K562 (cell line): Measurements from ENCODE around the gene ATP5PD. TPM values are rescaled to one million over a fixed set of nuclear protein-coding genes. Genes with fewer than 3 reads are reported as not detected.
"Not testable (repeated sequence)": the region's sequence is repeated elsewhere in the genome, so short reads cannot be mapped to it uniquely, and the experiment has no call there.

Experiments
- CBX3 ChIP-seq, 2 experiments: IDR thresholded peaks; 1 replicate in 1 of 2; 2 replicates in 1 of 2; pipeline ENCODE4 v1.6.1; 2012; ENCODE audit warnings: inconsistent platforms in 2 of 2, low read length in 2 of 2, borderline replicate concordance in 1 of 2, control low read depth in 1 of 2
- EP400 ChIP-seq: fragments of 450-650 bp; IDR thresholded peaks from 2 replicates; pipeline ENCODE4 v1.6.1; 2017; ENCODE audit warnings: antibody characterized with exemption, mild to moderate bottlenecking, moderate library complexity
- FOXK2 ChIP-seq, 2 experiments: fragments of 450-650 bp; IDR thresholded peaks in 1 of 2; conservative IDR thresholded peaks in 1 of 2; 2 replicates each; pipeline ENCODE4 v1.6.1; 2016; ENCODE audit warnings: low read depth in 2 of 2, mild to moderate bottlenecking in 1 of 2
- KAT7 ChIP-seq: sonication (generic); formaldehyde crosslinking; IDR thresholded peaks from 2 replicates; pipeline ENCODE4 v1.8.0; 2022; ENCODE audit warnings: missing genetic modification reagents, mild to moderate bottlenecking, borderline replicate concordance
- KLF16 ChIP-seq: IDR thresholded peaks from 2 replicates; pipeline ENCODE4 v1.6.1; 2016; ENCODE audit warnings: antibody characterized with exemption
- MAFG ChIP-seq: fragments of 450-650 bp; conservative IDR thresholded peaks from 2 replicates; pipeline ENCODE4 v1.6.1; 2016; ENCODE audit warnings: missing genetic modification characterization, missing compliant biosample characterization
- MTA2 ChIP-seq: fragments of 450-650 bp; IDR thresholded peaks from 2 replicates; pipeline ENCODE4 v1.6.1; 2016; ENCODE audit warnings: low read depth
- NFE2 ChIP-seq: IDR thresholded peaks from 2 replicates; pipeline ENCODE4 v1.6.1; 2014; ENCODE audit warnings: antibody characterized with exemption, low read depth
- NRF1 ChIP-seq, 2 experiments: fragments of 450-650 bp; IDR thresholded peaks in 1 of 2; conservative IDR thresholded peaks in 1 of 2; 2 replicates each; pipeline ENCODE4 v1.6.1; 2014; ENCODE audit warnings: mild to moderate bottlenecking in 2 of 2
- PHF20 ChIP-seq: fragments of 450-650 bp; IDR thresholded peaks from 2 replicates; pipeline ENCODE4 v1.6.1; 2018; ENCODE audit not compliant: partially characterized antibody
- PML ChIP-seq: IDR thresholded peaks from 2 replicates; pipeline ENCODE4 v1.6.1; 2012; ENCODE audit warnings: low read length, inconsistent platforms
- RBFOX2 ChIP-seq: fragments of 200-400 bp; formaldehyde crosslinking; IDR thresholded peaks from 2 replicates; pipeline ENCODE4 v1.6.1; 2017; ENCODE audit warnings: low read depth, mild to moderate bottlenecking, low read length, moderate library complexity
- SOX6 ChIP-seq: fragments of 450-650 bp; IDR thresholded peaks from 2 replicates; pipeline ENCODE4 v1.6.1; 2014; ENCODE audit warnings: mild to moderate bottlenecking
- TRIM24 ChIP-seq, 2 experiments: fragments of 450-650 bp; IDR thresholded peaks; 2 replicates each; pipeline ENCODE4 v1.6.1; 2016
- ZNF584 ChIP-seq: fragments of 200-800 bp; sonication (Bioruptor generic); IDR thresholded peaks from 2 replicates; pipeline ENCODE4 v1.6.1; 2016; ENCODE audit warnings: low read depth, mild to moderate bottlenecking, missing genetic modification characterization, missing compliant biosample characterization
- polyA plus RNA-seq, 8 experiments: library from polyadenylated mRNA; depleted of rRNA in 4 of 8; stranded (reverse) in 5 of 8; unstranded in 3 of 8; fragments of >200 nt; fragmentation: Nextera tagmentation in 2 of 8; fragmentation: Illumina TruSeq in 1 of 8; extraction: Ambion mirVana in 2 of 8; extraction: Trizol in 1 of 8; gene quantifications; 2 replicates each; pipeline versions ENCODE4 v1.2.1 to v1.2.3, GENCODE V29; 2011 to 2014; ENCODE audit warnings: inconsistent platforms in 1 of 8, missing spikeins in 1 of 8
- total RNA-seq, 7 experiments: library from RNA; depleted of rRNA in 6 of 7; stranded (reverse); fragments of >200 nt in 6 of 7; fragmentation: Illumina TruSeq in 2 of 7; extraction: Trizol in 2 of 7; gene quantifications; 2 replicates each; pipeline versions ENCODE4 v1.2.1 to v1.2.3, GENCODE V29; 2011 to 2021; ENCODE audit warnings: low replicate concordance in 1 of 7
- TF ChIP-seq, protein P1 (sequence below), 2 experiments: IDR thresholded peaks in 1 of 2; conservative IDR thresholded peaks in 1 of 2; 2 replicates each; pipeline ENCODE4 v1.6.1; 2016; ENCODE audit warnings: low read depth in 2 of 2, mild to moderate bottlenecking in 1 of 2, missing compliant biosample characterization in 1 of 2, missing genetic modification characterization in 1 of 2, moderate library complexity in 1 of 2
- TF ChIP-seq, protein P2 (sequence below): fragments of 200-800 bp; sonication (Bioruptor generic); IDR thresholded peaks from 2 replicates; pipeline ENCODE4 v1.6.1; 2017; ENCODE audit warnings: missing genetic modification characterization, missing compliant biosample characterization
- TF ChIP-seq, protein P3 (sequence below): fragments of 250-450 bp; sonication (Bioruptor Pico); IDR thresholded peaks from 2 replicates; pipeline ENCODE4 v1.8.0; 2021; ENCODE audit warnings: moderate library complexity, mild to moderate bottlenecking, inconsistent platforms
- TF ChIP-seq, protein P4 (sequence below), 2 experiments: fragments of 450-650 bp in 1 of 2; sonication (generic) in 1 of 2; formaldehyde crosslinking in 1 of 2; IDR thresholded peaks in 1 of 2; conservative IDR thresholded peaks in 1 of 2; 2 replicates each; pipeline versions ENCODE4 v1.6.1 to v1.8.1; 2016 to 2023; ENCODE audit warnings: mild to moderate bottlenecking in 2 of 2, moderate library complexity in 2 of 2, inconsistent platforms in 1 of 2, missing genetic modification reagents in 1 of 2
- TF ChIP-seq, protein P5 (sequence below): fragments of 250-450 bp; sonication (Bioruptor Pico); IDR thresholded peaks from 2 replicates; pipeline ENCODE4 v1.8.0; 2022; ENCODE audit warnings: moderate library complexity, mild to moderate bottlenecking, inconsistent platforms

Gene ATP5PD
- total and polyA plus RNA-seq, 9 of the 15 experiments (the other 6 are each of a cell fraction or from before 2014, with no cell fraction given), result 271 to 828 (median 432) TPM

DNA sequence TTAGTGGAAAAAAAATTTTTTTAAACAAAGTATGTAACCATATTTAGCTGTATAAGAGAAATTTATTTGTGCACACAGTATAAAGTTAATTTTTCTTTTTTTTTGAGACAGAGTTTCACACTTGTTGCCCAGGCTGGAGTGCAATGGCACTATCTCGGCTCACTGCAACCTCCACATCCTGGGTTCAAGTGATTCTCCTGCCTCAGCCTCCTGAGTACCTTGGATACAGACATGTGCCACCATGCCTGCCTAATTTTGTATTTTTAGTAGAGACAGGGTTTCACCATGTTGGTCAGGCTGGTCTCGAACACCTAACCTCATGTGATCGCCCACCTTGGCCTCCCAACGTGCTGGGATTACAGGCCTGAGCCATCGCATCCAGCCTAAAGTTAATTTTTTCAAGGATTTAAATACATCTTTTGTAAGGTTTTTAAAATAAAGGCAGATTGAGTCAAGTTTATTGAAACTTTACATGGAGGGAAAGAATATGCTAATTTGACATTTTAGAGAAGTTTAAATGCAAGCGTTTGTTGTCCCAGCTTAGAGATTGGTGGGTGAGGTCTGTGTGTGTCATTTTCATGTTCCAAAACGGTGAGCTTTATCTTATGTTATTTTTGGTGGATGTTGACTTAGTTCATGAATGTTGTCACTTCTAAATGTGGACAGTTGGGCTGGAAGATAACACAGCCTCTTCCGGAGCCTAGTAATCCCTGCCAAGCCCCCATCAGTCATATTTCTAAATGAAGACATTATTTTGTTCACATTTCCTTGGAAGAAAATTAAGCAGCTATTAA lies 24.9 kb upstream of the ATP5PD start (continued):
- TF ChIP-seq, protein P1, sequence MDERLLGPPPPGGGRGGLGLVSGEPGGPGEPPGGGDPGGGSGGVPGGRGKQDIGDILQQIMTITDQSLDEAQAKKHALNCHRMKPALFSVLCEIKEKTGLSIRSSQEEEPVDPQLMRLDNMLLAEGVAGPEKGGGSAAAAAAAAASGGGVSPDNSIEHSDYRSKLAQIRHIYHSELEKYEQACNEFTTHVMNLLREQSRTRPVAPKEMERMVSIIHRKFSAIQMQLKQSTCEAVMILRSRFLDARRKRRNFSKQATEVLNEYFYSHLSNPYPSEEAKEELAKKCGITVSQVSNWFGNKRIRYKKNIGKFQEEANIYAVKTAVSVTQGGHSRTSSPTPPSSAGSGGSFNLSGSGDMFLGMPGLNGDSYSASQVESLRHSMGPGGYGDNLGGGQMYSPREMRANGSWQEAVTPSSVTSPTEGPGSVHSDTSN (CRISPR knock-in tag; IDR thresholded peaks at IDR 0.05; ENCODE audit: low read depth), result not testable (repeated sequence)
- TF ChIP-seq, protein P1 (tag; conservative IDR thresholded peaks at IDR 0.05; ENCODE audit: low read depth), result peak; percentile 88
- TF ChIP-seq KAT7 (CRISPR knock-in tag) (0 out of 2 replicates have a peak, but pooled peaks have one; percentile 71), PML (peak; percentile 74), FOXK2 (conservative IDR thresholded peaks at IDR 0.05 in 1 of 2, IDR thresholded peaks at IDR 0.05 in 1 of 2; ENCODE audit: low read depth in 2 of 2) (peak; percentile 70 to 87; a peak in 3 of 4 replicates), NFE2 (0 out of 2 replicates have a peak, but pooled peaks have one; percentile 11), NRF1 (conservative IDR thresholded peaks at IDR 0.05 in 1 of 2, IDR thresholded peaks at IDR 0.05 in 1 of 2) (0 out of 4 replicates have a peak, but pooled peaks of 1 of the 2 experiments have one; percentile 19), RBFOX2 (peak; percentile 41; the same call in 1 of the 2 replicates), MTA2 (peak; percentile 73), SOX6 (peak; percentile 80), TRIM24 (IDR thresholded peaks at IDR 0.05) (peak in 1 of 2 experiments; percentile 83; a peak in 2 of 4 replicates), EP400 (peak; percentile 40; the same call in 1 of the 2 replicates), CBX3 (IDR thresholded peaks at IDR 0.05; ENCODE audit: borderline replicate concordance in 1 of 2, low read length in 2 of 2) (peak in 1 of 2 experiments; percentile 35; a peak in 1 of 3 replicates), ZNF584 (0 out of 2 replicates have a peak, but pooled peaks have one; percentile 40), PHF20 (peak; percentile 27), MAFG (tag) (peak; percentile 82), KLF16 (peak; percentile 55; the same call in 1 of the 2 replicates)
- TF ChIP-seq, protein P2, sequence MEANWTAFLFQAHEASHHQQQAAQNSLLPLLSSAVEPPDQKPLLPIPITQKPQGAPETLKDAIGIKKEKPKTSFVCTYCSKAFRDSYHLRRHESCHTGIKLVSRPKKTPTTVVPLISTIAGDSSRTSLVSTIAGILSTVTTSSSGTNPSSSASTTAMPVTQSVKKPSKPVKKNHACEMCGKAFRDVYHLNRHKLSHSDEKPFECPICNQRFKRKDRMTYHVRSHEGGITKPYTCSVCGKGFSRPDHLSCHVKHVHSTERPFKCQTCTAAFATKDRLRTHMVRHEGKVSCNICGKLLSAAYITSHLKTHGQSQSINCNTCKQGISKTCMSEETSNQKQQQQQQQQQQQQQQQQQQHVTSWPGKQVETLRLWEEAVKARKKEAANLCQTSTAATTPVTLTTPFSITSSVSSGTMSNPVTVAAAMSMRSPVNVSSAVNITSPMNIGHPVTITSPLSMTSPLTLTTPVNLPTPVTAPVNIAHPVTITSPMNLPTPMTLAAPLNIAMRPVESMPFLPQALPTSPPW (CRISPR knock-in tag), result peak; percentile 37; the same call in 1 of the 2 replicates
- TF ChIP-seq, protein P3, sequence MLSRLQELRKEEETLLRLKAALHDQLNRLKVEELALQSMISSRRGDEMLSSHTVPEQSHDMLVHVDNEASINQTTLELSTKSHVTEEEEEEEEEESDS, result 0 out of 2 replicates have a peak, but pooled peaks have one; percentile 13
- TF ChIP-seq, protein P4, sequence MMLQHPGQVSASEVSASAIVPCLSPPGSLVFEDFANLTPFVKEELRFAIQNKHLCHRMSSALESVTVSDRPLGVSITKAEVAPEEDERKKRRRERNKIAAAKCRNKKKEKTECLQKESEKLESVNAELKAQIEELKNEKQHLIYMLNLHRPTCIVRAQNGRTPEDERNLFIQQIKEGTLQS (IDR thresholded peaks at IDR 0.05), result peak; percentile 85
- TF ChIP-seq, protein P4 (CRISPR knock-in tag; conservative IDR thresholded peaks at IDR 0.05), result not testable (repeated sequence)
- TF ChIP-seq, protein P5, sequence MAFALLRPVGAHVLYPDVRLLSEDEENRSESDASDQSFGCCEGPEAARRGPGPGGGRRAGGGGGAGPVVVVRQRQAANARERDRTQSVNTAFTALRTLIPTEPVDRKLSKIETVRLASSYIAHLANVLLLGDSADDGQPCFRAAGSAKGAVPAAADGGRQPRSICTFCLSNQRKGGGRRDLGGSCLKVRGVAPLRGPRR, result peak; percentile 22; the same call in 1 of the 2 replicates
